ENCODE measurements around the gene ATXN7L1. TPM values are rescaled to one million over a fixed set of nuclear protein-coding genes. Genes with fewer than 3 reads are reported as not detected.
A peak's percentile ranks its signal among the peaks of the same experiment; 100 is the strongest.

ATXN7L1 gene
- total RNA-seq, 1 experiment from 2014 or later: 14.6 TPM

- Histone ChIP-seq H3K27ac (no peak overlapping the region), H3K9me3 (ENCODE audit: insufficient read depth, low read depth) (no peaks in the 10 kb centered on the region), H3K27me3 (ENCODE audit: insufficient read depth, low read depth) (no peaks in the 10 kb centered on the region), H3K79me2 (ENCODE audit: low read depth) (no peaks in the 10 kb centered on the region), H3K4me3 (no peak overlapping the region), H3K36me3 (ENCODE audit: low read depth) (no peaks in the 10 kb centered on the region), H2AFZ (no peak overlapping the region), H3F3A (ENCODE audit: insufficient read depth, low read depth) (peaks cover 5% of the 10 kb centered on the region; the same call in 1 of the 2 replicates), H3K4me1 (replicated peaks; ENCODE audit: insufficient read depth) (peaks cover 16% of the 10 kb centered on the region), H3K4me2 (no peak overlapping the region), H4K20me1 (ENCODE audit: insufficient read depth) (0 out of 2 replicates have a peak, but pooled peaks cover 7% of the 10 kb centered on the region), H3K9me2 (ENCODE audit: insufficient read depth) (no peaks in the 10 kb centered on the region)
- intact Hi-C loops (cut with micrococcal nuclease; ENCODE audit: unreplicated experiment): no loop called here
- ChIA-PET POLR2A (ENCODE audit: unreplicated experiment) (no interaction called here), CTCF (interaction anchor here (0.6 kb wide), 1 partner anchor 16 kb away, joined by 3 read pairs; no protein-coding TSS in a partner anchor)
- BruUV-seq (replicated peaks): no TSS peak
- DNase-seq: no peak
- no peak for TF ChIP-seq EZH2 (IDR thresholded peaks at IDR 0.05; ENCODE audit: low read depth)
- TF ChIP-seq CTCF (conservative IDR thresholded peaks at IDR 0.05): no peak
These were observed 210.1 kb downstream of the ATXN7L1 start for GRCh38 chr7:105666324-105666723.

- intact Hi-C loops (cut with micrococcal nuclease; ENCODE audit: unreplicated experiment): loop anchor here (1.0 kb wide), 1 partner anchor 53 kb away; no protein-coding TSS in a partner anchor
- H3K4me1 ChIP-seq (replicated peaks; ENCODE audit: insufficient read depth): peaks cover 16% of the 10 kb centered on the region
- no peak overlapping the region for H3K27ac ChIP-seq
- POLR2A ChIA-PET (ENCODE audit: unreplicated experiment): interaction anchor here (0.6 kb wide), 1 partner anchor 552 kb away, joined by 4 read pairs; no protein-coding TSS in a partner anchor
- H3K79me2 ChIP-seq (ENCODE audit: low read depth): no peaks in the 10 kb centered on the region
- no peaks in the 10 kb centered on the region for H3K27me3 ChIP-seq (ENCODE audit: insufficient read depth, low read depth)
- no peak for DNase-seq
- H3K4me2 ChIP-seq: peak overlapping the region; percentile 27; the same call in 1 of the 2 replicates
- H3K36me3 ChIP-seq (ENCODE audit: low read depth): no peaks in the 10 kb centered on the region
- no peaks in the 10 kb centered on the region for H3K9me2 ChIP-seq (ENCODE audit: insufficient read depth)
- CTCF ChIA-PET: no interaction called here
- H4K20me1 ChIP-seq (ENCODE audit: insufficient read depth): 0 out of 2 replicates have a peak, but pooled peaks cover 7% of the 10 kb centered on the region
- BruUV-seq (replicated peaks): no TSS peak
- no peak overlapping the region for H3K4me3 ChIP-seq
- no peaks in the 10 kb centered on the region for H3K9me3 ChIP-seq (ENCODE audit: insufficient read depth, low read depth)
- H2AFZ ChIP-seq: no peak overlapping the region
- TF ChIP-seq CTCF (conservative IDR thresholded peaks at IDR 0.05) (no peak), EZH2 (IDR thresholded peaks at IDR 0.05; ENCODE audit: low read depth) (no peak)
- peaks cover 5% of the 10 kb centered on the region; the same call in 1 of the 2 replicates for H3F3A ChIP-seq (ENCODE audit: insufficient read depth, low read depth)
These were observed 210.7 kb downstream of the ATXN7L1 start for GRCh38 chr7:105665684-105666083.

- peak overlapping the region; percentile 27; the same call in 1 of the 2 replicates for H3K4me2 ChIP-seq
- H2AFZ ChIP-seq: no peak overlapping the region
- DNase-seq: peak; percentile 80 to 87
- 0 out of 2 replicates have a peak, but pooled peaks cover 7% of the 10 kb centered on the region for H4K20me1 ChIP-seq (ENCODE audit: insufficient read depth)
- no peaks in the 10 kb centered on the region for H3K9me2 ChIP-seq (ENCODE audit: insufficient read depth)
- H3K36me3 ChIP-seq (ENCODE audit: low read depth): no peaks in the 10 kb centered on the region
- no peaks in the 10 kb centered on the region for H3K9me3 ChIP-seq (ENCODE audit: insufficient read depth, low read depth)
- TF ChIP-seq EZH2 (IDR thresholded peaks at IDR 0.05; ENCODE audit: low read depth): no peak
- ChIA-PET CTCF (interaction anchor here (0.7 kb wide), 1 partner anchor 86 kb away, joined by 4 read pairs; no protein-coding TSS in a partner anchor), POLR2A (ENCODE audit: unreplicated experiment) (interaction anchor here (0.5 to 0.7 kb wide), 2 partner anchors 53 to 157 kb away, joined by 3 to 4 read pairs; no protein-coding TSS in a partner anchor)
- H3F3A ChIP-seq (ENCODE audit: insufficient read depth, low read depth): peaks cover 5% of the 10 kb centered on the region; the same call in 1 of the 2 replicates
- H3K27ac ChIP-seq: no peak overlapping the region
- no peaks in the 10 kb centered on the region for H3K27me3 ChIP-seq (ENCODE audit: insufficient read depth, low read depth)
- no peaks in the 10 kb centered on the region for H3K79me2 ChIP-seq (ENCODE audit: low read depth)
- H3K4me1 ChIP-seq (replicated peaks; ENCODE audit: insufficient read depth): peaks cover 16% of the 10 kb centered on the region
- intact Hi-C loops (cut with micrococcal nuclease; ENCODE audit: unreplicated experiment): loop anchor here (1.0 kb wide), 1 partner anchor 53 kb away; no protein-coding TSS in a partner anchor
- no peak overlapping the region for H3K4me3 ChIP-seq
- BruUV-seq (replicated peaks): no TSS peak
These were observed 211.4 kb downstream of the ATXN7L1 start for GRCh38 chr7:105664816-105665525.
